Endothelial cell of umbilical vein (primary cell): ENCODE results near the gene GAL3ST2.

Experiments used
- EZH2 ChIP-seq: IDR thresholded peaks from 2 replicates; pipeline ENCODE4 v1.6.1; 2012; ENCODE audit warnings: borderline replicate concordance, low read depth, mild to moderate bottlenecking, moderate library complexity, low read length, inconsistent platforms; ENCODE audit not compliant: severe bottlenecking
- POLR2A ChIP-seq: IDR thresholded peaks from 2 replicates; pipeline ENCODE4 v1.6.1; 2012; ENCODE audit warnings: low read depth, mild to moderate bottlenecking, control low read depth, low read length
- POLR2AphosphoS5 ChIP-seq: IDR thresholded peaks from 2 replicates; pipeline ENCODE4 v1.6.1; 2012; ENCODE audit warnings: low read depth, mild to moderate bottlenecking, control low read depth, low read length, moderate library complexity; ENCODE audit not compliant: insufficient read depth
- TF ChIP-seq, protein P1 (sequence below), 2 donors: IDR thresholded peaks; 1 replicate in 1 of 2; 2 replicates in 1 of 2; pipeline ENCODE4 v1.5.1; 2011; ENCODE audit warnings: low read length in 2 of 2, mild to moderate bottlenecking in 2 of 2, moderate library complexity in 2 of 2, control low read depth in 1 of 2, inconsistent platforms in 1 of 2, low read depth in 1 of 2; ENCODE audit not compliant: insufficient read depth in 1 of 2; ENCODE audit errors: extremely low read depth in 1 of 2
- TF ChIP-seq, protein P2 (sequence below): IDR thresholded peaks from 2 replicates; pipeline ENCODE4 v1.6.1; 2011; ENCODE audit not compliant: insufficient read depth, insufficient read length

DNA sequence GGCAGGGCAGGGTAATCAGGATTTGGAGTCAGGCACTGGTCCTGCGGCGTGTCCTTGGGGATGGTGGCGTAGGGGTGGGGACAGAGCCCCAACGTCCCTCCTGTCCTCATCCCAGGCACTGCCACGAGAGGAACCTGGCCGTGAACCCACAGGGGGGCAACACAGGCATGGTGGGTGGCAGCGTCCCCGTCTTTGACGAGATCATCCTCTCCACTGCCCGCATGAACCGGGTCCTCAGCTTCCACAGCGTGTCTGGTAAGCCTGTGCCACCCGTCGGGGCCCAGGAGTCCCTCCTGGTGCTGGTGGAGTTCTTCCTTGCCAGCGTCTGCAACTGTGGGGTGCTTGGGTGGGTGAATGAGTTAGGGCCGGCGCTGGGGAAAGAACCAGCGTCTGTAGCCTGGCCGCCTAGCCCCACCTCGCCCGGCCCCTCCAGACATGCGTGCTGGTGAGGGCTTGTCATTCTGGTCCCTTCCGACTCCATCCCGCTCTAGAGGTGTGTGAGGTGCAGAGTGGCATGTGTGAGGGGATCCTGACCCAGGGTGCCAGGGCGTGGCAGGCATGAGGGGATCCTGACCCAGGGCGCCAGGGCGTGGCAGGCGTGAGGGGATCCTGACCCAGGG, 34.2 kb upstream of the GAL3ST2 start:
- TF ChIP-seq, protein P1, sequence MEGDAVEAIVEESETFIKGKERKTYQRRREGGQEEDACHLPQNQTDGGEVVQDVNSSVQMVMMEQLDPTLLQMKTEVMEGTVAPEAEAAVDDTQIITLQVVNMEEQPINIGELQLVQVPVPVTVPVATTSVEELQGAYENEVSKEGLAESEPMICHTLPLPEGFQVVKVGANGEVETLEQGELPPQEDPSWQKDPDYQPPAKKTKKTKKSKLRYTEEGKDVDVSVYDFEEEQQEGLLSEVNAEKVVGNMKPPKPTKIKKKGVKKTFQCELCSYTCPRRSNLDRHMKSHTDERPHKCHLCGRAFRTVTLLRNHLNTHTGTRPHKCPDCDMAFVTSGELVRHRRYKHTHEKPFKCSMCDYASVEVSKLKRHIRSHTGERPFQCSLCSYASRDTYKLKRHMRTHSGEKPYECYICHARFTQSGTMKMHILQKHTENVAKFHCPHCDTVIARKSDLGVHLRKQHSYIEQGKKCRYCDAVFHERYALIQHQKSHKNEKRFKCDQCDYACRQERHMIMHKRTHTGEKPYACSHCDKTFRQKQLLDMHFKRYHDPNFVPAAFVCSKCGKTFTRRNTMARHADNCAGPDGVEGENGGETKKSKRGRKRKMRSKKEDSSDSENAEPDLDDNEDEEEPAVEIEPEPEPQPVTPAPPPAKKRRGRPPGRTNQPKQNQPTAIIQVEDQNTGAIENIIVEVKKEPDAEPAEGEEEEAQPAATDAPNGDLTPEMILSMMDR (IDR thresholded peaks at IDR 0.05; ENCODE audit: extremely low read depth in 1 of 2, insufficient read depth in 1 of 2, low read depth in 1 of 2, low read length in 2 of 2): no peak
- TF ChIP-seq POLR2A: no peak
- TF ChIP-seq EZH2: no peak
- TF ChIP-seq, protein P2, sequence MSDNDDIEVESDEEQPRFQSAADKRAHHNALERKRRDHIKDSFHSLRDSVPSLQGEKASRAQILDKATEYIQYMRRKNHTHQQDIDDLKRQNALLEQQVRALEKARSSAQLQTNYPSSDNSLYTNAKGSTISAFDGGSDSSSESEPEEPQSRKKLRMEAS: no peak
- no peak for TF ChIP-seq POLR2AphosphoS5
